ENCODE data around the gene RAB4B. TPM values are rescaled to one million over a fixed set of nuclear protein-coding genes. Genes with fewer than 3 reads are reported as not detected.
"Not testable (repeated sequence)": the region's sequence is repeated elsewhere in the genome, so short reads cannot be mapped to it uniquely, and the experiment has no call there.

The RAB4B gene
- total RNA-seq, 2 experiments from 2014 or later: 37.1 to 51.3 TPM

DNA sequence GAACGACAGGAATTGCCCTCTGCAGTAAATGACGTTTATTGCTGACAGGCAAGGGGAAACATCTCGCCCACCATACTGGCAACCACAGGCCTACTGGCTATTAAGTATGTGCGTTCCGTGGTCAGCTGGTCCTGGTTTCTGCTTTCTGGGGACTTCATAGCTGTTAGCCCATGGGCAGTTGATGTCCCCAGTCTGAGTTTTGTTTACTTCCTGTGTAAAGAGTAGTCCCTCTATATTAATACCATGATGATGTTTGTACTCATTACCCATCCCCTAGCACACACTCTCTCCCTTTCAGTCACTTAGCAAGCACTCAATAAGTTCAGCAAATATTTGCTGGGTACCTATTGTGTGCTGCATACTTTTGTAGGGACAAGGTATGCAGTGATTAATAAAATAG, 9.2 kb upstream of the RAB4B start:
- no TSS peak for BruUV-seq (replicated peaks)
- H4K20me1 ChIP-seq (ENCODE audit: insufficient read depth, low read length): no peaks in the 10 kb centered on the region
- no peak for DNase-seq (ENCODE audit: low spot score)
- H3K36me3 ChIP-seq (ENCODE audit: insufficient read depth, low read length): peaks cover 69% of the 10 kb centered on the region
- H2AFZ ChIP-seq (ENCODE audit: low read length): no peak overlapping the region
- intact Hi-C loops (cut with micrococcal nuclease; ENCODE audit: unreplicated experiment): no loop called here
- no peaks in the 10 kb centered on the region for H3K79me2 ChIP-seq (ENCODE audit: insufficient read depth, low read depth, low read length)
- H3K4me2 ChIP-seq (ENCODE audit: low read length): no peak overlapping the region
- H3K9me2 ChIP-seq (ENCODE audit: insufficient read depth, low read length): no peaks in the 10 kb centered on the region
- peaks cover 3% of the 10 kb centered on the region for H3K4me1 ChIP-seq (ENCODE audit: insufficient read depth, low read length, poor library complexity, severe bottlenecking)
- 0 out of 2 replicates have a peak, but pooled peaks cover 8% of the 10 kb centered on the region for H3K9me3 ChIP-seq (ENCODE audit: low read length)
- ChIA-PET POLR2A (no interaction called here), CTCF (ENCODE audit: unreplicated experiment) (no interaction called here)
- H3K27ac ChIP-seq (ENCODE audit: low read depth, low read length, poor library complexity, severe bottlenecking): no peak overlapping the region
- no peak for TF ChIP-seq EZH2phosphoT487 (IDR thresholded peaks at IDR 0.05; ENCODE audit: borderline replicate concordance, low read depth, low read length)
- TF ChIP-seq, protein P1, sequence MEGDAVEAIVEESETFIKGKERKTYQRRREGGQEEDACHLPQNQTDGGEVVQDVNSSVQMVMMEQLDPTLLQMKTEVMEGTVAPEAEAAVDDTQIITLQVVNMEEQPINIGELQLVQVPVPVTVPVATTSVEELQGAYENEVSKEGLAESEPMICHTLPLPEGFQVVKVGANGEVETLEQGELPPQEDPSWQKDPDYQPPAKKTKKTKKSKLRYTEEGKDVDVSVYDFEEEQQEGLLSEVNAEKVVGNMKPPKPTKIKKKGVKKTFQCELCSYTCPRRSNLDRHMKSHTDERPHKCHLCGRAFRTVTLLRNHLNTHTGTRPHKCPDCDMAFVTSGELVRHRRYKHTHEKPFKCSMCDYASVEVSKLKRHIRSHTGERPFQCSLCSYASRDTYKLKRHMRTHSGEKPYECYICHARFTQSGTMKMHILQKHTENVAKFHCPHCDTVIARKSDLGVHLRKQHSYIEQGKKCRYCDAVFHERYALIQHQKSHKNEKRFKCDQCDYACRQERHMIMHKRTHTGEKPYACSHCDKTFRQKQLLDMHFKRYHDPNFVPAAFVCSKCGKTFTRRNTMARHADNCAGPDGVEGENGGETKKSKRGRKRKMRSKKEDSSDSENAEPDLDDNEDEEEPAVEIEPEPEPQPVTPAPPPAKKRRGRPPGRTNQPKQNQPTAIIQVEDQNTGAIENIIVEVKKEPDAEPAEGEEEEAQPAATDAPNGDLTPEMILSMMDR (conservative IDR thresholded peaks at IDR 0.05; ENCODE audit: low read length): no peak
- no peak overlapping the region for H3K4me3 ChIP-seq (ENCODE audit: low read depth, low read length, poor library complexity, severe bottlenecking)

DNA sequence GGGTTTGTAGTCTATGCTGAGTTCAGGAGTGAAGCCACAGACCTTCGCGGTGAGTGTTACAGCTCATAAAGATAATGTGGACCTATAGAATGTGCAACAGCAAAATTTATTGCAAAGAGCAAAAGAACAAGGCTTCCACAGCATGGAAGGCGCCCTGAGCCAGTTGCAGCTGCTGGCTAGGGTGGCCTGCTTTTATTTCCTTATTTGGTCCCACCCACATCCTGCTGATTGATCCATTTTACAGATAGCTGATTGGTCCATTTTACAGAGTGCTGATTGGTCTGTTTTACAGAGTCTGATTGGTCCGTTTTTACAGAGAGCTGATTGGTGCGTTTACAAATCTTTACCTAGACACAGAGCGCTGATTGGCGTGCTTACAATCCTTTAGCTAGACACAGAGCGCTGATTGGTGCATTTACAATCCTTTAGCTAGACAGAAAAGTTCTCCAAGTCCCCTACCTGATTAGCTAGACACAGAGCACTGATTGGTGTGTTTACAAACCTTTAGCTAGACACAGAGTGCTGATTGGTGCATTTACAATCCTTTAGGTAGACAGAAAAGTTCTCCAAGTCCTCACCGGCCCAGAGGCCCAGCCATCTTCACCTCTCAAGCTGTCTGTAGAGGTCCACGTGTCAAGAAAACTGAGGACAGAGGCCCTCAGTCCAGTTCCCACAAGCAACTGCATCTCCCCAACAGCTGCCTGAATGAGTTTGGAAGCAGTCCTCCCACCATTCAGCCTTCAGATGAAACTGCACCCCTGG, 6.8 kb upstream of the RAB4B start:
- peak; percentile 48 for DNase-seq (ENCODE audit: low spot score)
- POLR2A ChIA-PET; H3K4me3 ChIP-seq (ENCODE audit: low read depth, low read length, poor library complexity, severe bottlenecking); H3K9me3 ChIP-seq (ENCODE audit: low read length); H2AFZ ChIP-seq (ENCODE audit: low read length); BruUV-seq (replicated peaks); H3K79me2 ChIP-seq (ENCODE audit: insufficient read depth, low read depth, low read length); H3K4me2 ChIP-seq (ENCODE audit: low read length); H4K20me1 ChIP-seq (ENCODE audit: insufficient read depth, low read length); CTCF ChIA-PET (ENCODE audit: unreplicated experiment); H3K9me2 ChIP-seq (ENCODE audit: insufficient read depth, low read length): not testable (repeated sequence)
- peaks cover 21% of the 10 kb centered on the region for H3K4me1 ChIP-seq (ENCODE audit: insufficient read depth, low read length, poor library complexity, severe bottlenecking)
- peak overlapping the region; percentile 24 for H3K27ac ChIP-seq (ENCODE audit: low read depth, low read length, poor library complexity, severe bottlenecking)
- H3K36me3 ChIP-seq (ENCODE audit: insufficient read depth, low read length): peaks cover 44% of the 10 kb centered on the region
- intact Hi-C loops (cut with micrococcal nuclease; ENCODE audit: unreplicated experiment): loop anchor here (10.0 kb wide), 1 partner anchor 166 kb away; the partner anchor contains the start of gene LTBP4

DNA sequence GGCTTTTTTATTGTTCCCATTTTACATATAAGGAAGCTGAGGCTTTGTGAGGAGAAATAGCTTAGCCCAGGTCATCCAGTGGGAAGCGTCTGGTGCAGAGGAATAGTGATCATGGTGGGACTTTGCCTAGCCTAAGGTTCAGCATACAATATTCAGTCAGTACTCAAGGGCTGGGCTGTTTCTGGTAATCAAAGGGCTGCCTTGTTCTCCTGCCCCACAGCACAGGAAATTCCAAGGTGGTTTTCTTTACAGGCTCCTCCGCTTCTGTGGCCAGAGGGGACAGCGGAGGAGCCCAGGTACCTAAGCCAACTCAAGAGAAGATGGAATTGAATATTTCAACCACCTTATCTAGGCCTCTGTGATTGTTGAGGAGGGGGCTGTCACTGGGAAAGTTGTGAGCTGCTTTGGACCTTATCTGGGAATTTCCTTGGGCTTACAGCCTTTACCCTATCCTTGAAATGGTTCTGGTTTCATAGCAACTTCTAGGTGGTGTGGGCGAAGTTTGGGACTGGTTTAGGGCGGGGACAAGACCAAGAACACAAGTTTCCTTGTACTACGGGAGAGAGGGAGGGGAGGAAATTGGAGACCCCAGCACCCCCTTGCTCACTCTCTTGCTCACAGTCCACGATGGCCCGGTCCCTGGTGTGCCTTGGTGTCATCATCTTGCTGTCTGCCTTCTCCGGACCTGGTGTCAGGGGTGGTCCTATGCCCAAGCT, 3.0 kb upstream of the RAB4B start, which contains the start of gene MIA:
MIA (plus strand) TSS at position 606 of the 716 bp plus-strand sequence; CDS start at position 628, 22 bp downstream.
- H3K36me3 ChIP-seq (ENCODE audit: insufficient read depth, low read length): peaks cover 12% of the 10 kb centered on the region; the same call in 1 of the 2 replicates
- intact Hi-C loops (cut with micrococcal nuclease; ENCODE audit: unreplicated experiment): loop anchor here (10.0 kb wide), 1 partner anchor 170 kb away; the partner anchor contains the start of gene LTBP4
- H3K9me3 ChIP-seq (ENCODE audit: low read length): 0 out of 2 replicates have a peak, but pooled peaks cover 8% of the 10 kb centered on the region
- no peaks in the 10 kb centered on the region for H4K20me1 ChIP-seq (ENCODE audit: insufficient read depth, low read length)
- H2AFZ ChIP-seq (ENCODE audit: low read length): peak within 1 kb of the TSS; percentile 0; the same call in 1 of the 2 replicates
- no peak for DNase-seq (ENCODE audit: low spot score)
- no TSS peak for BruUV-seq (replicated peaks)
- ChIA-PET CTCF (ENCODE audit: unreplicated experiment) (no interaction called here), POLR2A (no interaction called here)
- H3K4me3 ChIP-seq (ENCODE audit: low read depth, low read length, poor library complexity, severe bottlenecking): no peak within 1 kb of the TSS
- H3K27ac ChIP-seq (ENCODE audit: low read depth, low read length, poor library complexity, severe bottlenecking): peak within 1 kb of the TSS; percentile 95
- H3K4me1 ChIP-seq (ENCODE audit: insufficient read depth, low read length, poor library complexity, severe bottlenecking): peaks cover 37% of the 10 kb centered on the region
- no peaks in the 10 kb centered on the region for H3K9me2 ChIP-seq (ENCODE audit: insufficient read depth, low read length)
- TF ChIP-seq, protein P1 (conservative IDR thresholded peaks at IDR 0.05; ENCODE audit: low read length): no peak
- TF ChIP-seq EZH2phosphoT487 (IDR thresholded peaks at IDR 0.05; ENCODE audit: borderline replicate concordance, low read depth, low read length): no peak
- H3K4me2 ChIP-seq (ENCODE audit: low read length): peak within 1 kb of the TSS; percentile 86
- H3K79me2 ChIP-seq (ENCODE audit: insufficient read depth, low read depth, low read length): peaks cover 6% of the 10 kb centered on the region; the same call in 1 of the 2 replicates

All from OCI-LY7 (cell line).